Measurements from ENCODE around the gene MMRN2. TPM values are rescaled to one million over a fixed set of nuclear protein-coding genes. Genes with fewer than 3 reads are reported as not detected.
"Not testable (repeated sequence)": the region's sequence is repeated elsewhere in the genome, so short reads cannot be mapped to it uniquely, and the experiment has no call there.

Gene MMRN2
- total RNA-seq, 1 experiment from 2014 or later, result not detected

- no peak for DNase-seq (ENCODE audit: low spot score)
Observed at GRCh38 chr10:86941991-86942421, 15.4 kb downstream of the MMRN2 start.

GRCh38 chr10:86941426-86941825 lies 16.0 kb downstream of the MMRN2 start:
- no peak for DNase-seq (ENCODE audit: low spot score)

- no peak for DNase-seq (ENCODE audit: low spot score)
Observed at GRCh38 chr10:86940677-86941076, 16.7 kb downstream of the MMRN2 start.

GRCh38 chr10:86940076-86940475 lies 17.3 kb downstream of the MMRN2 start:
- not testable (repeated sequence) for DNase-seq (ENCODE audit: low spot score)

- DNase-seq (ENCODE audit: low spot score), result no peak
Observed at GRCh38 chr10:86938260-86938659, 19.2 kb downstream of the MMRN2 start.

GRCh38 chr10:86937502-86938154 lies 19.8 kb downstream of the MMRN2 start:
- no peak for DNase-seq (ENCODE audit: low spot score)

- peak; percentile 25 for DNase-seq (ENCODE audit: low spot score)
Observed at GRCh38 chr10:86936661-86937501, 20.5 kb downstream of the MMRN2 start.

GRCh38 chr10:86934162-86934711 lies 23.2 kb downstream of the MMRN2 start:
- DNase-seq (ENCODE audit: low spot score), result not testable (repeated sequence)

- no peak for DNase-seq (ENCODE audit: low spot score)
Observed at GRCh38 chr10:86932674-86933073, 24.7 kb downstream of the MMRN2 start.

GRCh38 chr10:86931872-86932271 lies 25.5 kb downstream of the MMRN2 start:
- no peak for DNase-seq (ENCODE audit: low spot score)

GRCh38 chr10:86929468-86930380 lies 27.7 kb downstream of the MMRN2 start:
- no peak for DNase-seq (ENCODE audit: low spot score)

- no peak for DNase-seq (ENCODE audit: low spot score)
Observed at GRCh38 chr10:86922553-86922961, 34.9 kb downstream of the MMRN2 start.

GRCh38 chr10:86918022-86918471 lies 39.4 kb downstream of the MMRN2 start:
- peak; percentile 47 for DNase-seq (ENCODE audit: low spot score)

GRCh38 chr10:86914734-86915133 lies 42.7 kb downstream of the MMRN2 start:
- no peak for DNase-seq (ENCODE audit: low spot score)

GRCh38 chr10:86905429-86905828 lies 52.0 kb downstream of the MMRN2 start:
- DNase-seq (ENCODE audit: low spot score), result no peak

- DNase-seq (ENCODE audit: low spot score), result no peak
Observed at GRCh38 chr10:86904600-86904999, 52.8 kb downstream of the MMRN2 start.

- no peak for DNase-seq (ENCODE audit: low spot score)
Observed at GRCh38 chr10:86900955-86901354, 56.5 kb downstream of the MMRN2 start.

- DNase-seq (ENCODE audit: low spot score), result peak; percentile 49
Observed at GRCh38 chr10:86899670-86900276, 57.6 kb downstream of the MMRN2 start.

- no peak for DNase-seq (ENCODE audit: low spot score)
Observed at GRCh38 chr10:86899132-86899531, 58.3 kb downstream of the MMRN2 start.

- no peak for DNase-seq (ENCODE audit: low spot score)
Observed at GRCh38 chr10:86898511-86898910, 58.9 kb downstream of the MMRN2 start.

- no peak for DNase-seq (ENCODE audit: low spot score)
Observed at GRCh38 chr10:86889997-86890396, 67.4 kb downstream of the MMRN2 start.

Measured in A172 (cell line).